Measurements from ENCODE around the gene DISP1. TPM values are rescaled to one million over a fixed set of nuclear protein-coding genes. Genes with fewer than 3 reads are reported as not detected.

Gene DISP1
- total and polyA plus RNA-seq, 10 of the 15 experiments (the other 5 are each of a cell fraction or from before 2014, with no cell fraction given): 0.11 to 1.4 (median 0.72) TPM

GRCh38 chr1:222852326-222852725, 37.5 kb downstream of the DISP1 start:
- Histone ChIP-seq H3K4me3 (no peak overlapping the region), H3K36me3 (ENCODE audit: control insufficient read depth in 2 of 2, insufficient read depth in 2 of 2, low read length in 1 of 2) (no peaks in the 10 kb centered on the region), H3K27me3 (replicated peaks in 1 of 2; ENCODE audit: control insufficient read depth in 2 of 2, insufficient read depth in 2 of 2, low read length in 1 of 2) (no peaks in the 10 kb centered on the region), H3K9me3 (replicated peaks; ENCODE audit: control insufficient read depth, insufficient read depth, low read length) (no peaks in the 10 kb centered on the region), H4K20me1 (ENCODE audit: control insufficient read depth, insufficient read depth) (no peaks in the 10 kb centered on the region), H3K4me2 (ENCODE audit: control insufficient read depth, insufficient read depth) (no peak overlapping the region), H2AFZ (ENCODE audit: control insufficient read depth, low read depth, low read length) (no peak overlapping the region), H3K4me1 (ENCODE audit: control insufficient read depth, insufficient read depth, low read length) (no peaks in the 10 kb centered on the region), H3K9ac (ENCODE audit: control insufficient read depth, insufficient read depth, low read length) (no peak overlapping the region), H3K79me2 (ENCODE audit: control insufficient read depth, insufficient read depth, low read length) (no peaks in the 10 kb centered on the region), H3K27ac (ENCODE audit: control insufficient read depth, insufficient read depth) (no peak overlapping the region)
- SMC1A ChIA-PET (ENCODE audit: uncharacterized antibody, unreplicated experiment): no interaction called here
- DNase-seq (ENCODE audit: low read depth, low spot score): no peak
- intact Hi-C loops (cut with micrococcal nuclease; ENCODE audit: unreplicated experiment) (no loop called here), in situ Hi-C loops (cut with MboI) (no loop called here)
- POLR2A ChIA-PET: no interaction called here
- no peak for FAIRE-seq
- BruUV-seq (replicated peaks): no TSS peak
- no peak for ATAC-seq
- WGBS (ENCODE audit: insufficient coverage, insufficient replicate concordance, low lambda C conversion rate, missing lambda C conversion rate): 89% methylated on average over 3 of the region's 3 CpGs
- RAD21 ChIA-PET (ENCODE audit: unreplicated experiment): no interaction called here
- TF ChIP-seq BCL11A (IDR thresholded peaks at IDR 0.05; ENCODE audit: low read depth, low read length) (no peak), ZNF384 (IDR thresholded peaks at IDR 0.05; ENCODE audit: borderline replicate concordance, low read depth, low read length) (no peak), ZNF687 (IDR thresholded peaks at IDR 0.05) (no peak), YBX1 (IDR thresholded peaks at IDR 0.05) (no peak), SMC3 (IDR thresholded peaks at IDR 0.05; ENCODE audit: borderline replicate concordance, low read length) (no peak)
- CTCF ChIA-PET: no interaction called here

Measured in GM12878 (cell line).